Chondrocyte (in vitro differentiated cells): ENCODE data around the gene RSU1. TPM values are rescaled to one million over a fixed set of nuclear protein-coding genes. Genes with fewer than 3 reads are reported as not detected.

Experiments used
- DNase-seq: peaks from one replicate; pipeline ENCODE4 v3.0.0; 2021; ENCODE audit warnings: mixed read lengths, low spot score
- H3K27ac Mint-ChIP-seq: one replicate; pipeline ENCODE4 v1.8.0; 2021; ENCODE audit warnings: mild to moderate bottlenecking, moderate library complexity, mixed read lengths; ENCODE audit not compliant: unreplicated experiment
- H3K27me3 Mint-ChIP-seq: 2 replicates; pipeline ENCODE4 v1.8.0; 2021; ENCODE audit warnings: low read depth, mixed read lengths
- H3K36me3 Mint-ChIP-seq: 2 replicates; pipeline ENCODE4 v1.8.0; 2021; ENCODE audit warnings: low read depth, mixed read lengths
- H3K4me1 Mint-ChIP-seq: 2 replicates; pipeline ENCODE4 v1.8.0; 2021; ENCODE audit warnings: low read depth, mild to moderate bottlenecking, mixed read lengths
- H3K4me3 Mint-ChIP-seq: one replicate; pipeline ENCODE4 v1.8.0; 2021; ENCODE audit warnings: mild to moderate bottlenecking, moderate library complexity, mixed read lengths; ENCODE audit not compliant: unreplicated experiment
- H3K9me3 Mint-ChIP-seq: 2 replicates; pipeline ENCODE4 v1.8.0; 2021; ENCODE audit warnings: low read depth, mixed read lengths
- total RNA-seq: library from RNA; stranded (reverse); gene quantifications from 3 replicates; pipeline ENCODE4 v1.2.1, GENCODE V29; 2021
- TF ChIP-seq, protein P1 (sequence below): fragments of 200-600 bp; sonication (generic); IDR thresholded peaks from 2 replicates; pipeline ENCODE4 v1.5.0; 2021; ENCODE audit warnings: antibody characterized with exemption, mild to moderate bottlenecking, moderate library complexity

RSU1 gene
- total RNA-seq, 1 donor from 2014 or later: 165 TPM

DNA sequence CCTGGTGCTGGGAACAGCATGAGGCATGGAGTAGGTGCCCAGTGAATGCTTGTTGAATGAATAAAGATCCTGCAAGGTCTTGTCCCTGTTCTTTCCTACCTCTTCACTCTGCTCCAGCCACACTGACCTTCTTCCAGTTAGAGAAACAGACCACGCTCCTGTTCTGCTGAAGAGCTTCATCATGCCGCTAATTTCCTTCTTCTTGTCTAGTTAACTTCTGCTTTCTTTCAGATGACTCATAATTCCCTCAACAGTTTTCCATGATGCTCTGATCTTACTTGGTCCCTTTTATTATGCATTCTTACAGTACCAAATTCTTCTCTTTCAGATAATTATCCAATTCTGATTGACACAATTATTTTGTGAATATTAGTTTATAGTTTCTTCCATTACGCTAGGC is 236.0 kb downstream of the RSU1 start:
- no peak overlapping the region for H3K27ac Mint-ChIP-seq
- H3K27me3 Mint-ChIP-seq: peaks cover 25% of the 10 kb centered on the region
- H3K9me3 Mint-ChIP-seq: peaks cover 6% of the 10 kb centered on the region
- H3K4me3 Mint-ChIP-seq: no peak overlapping the region
- DNase-seq: no peak
- TF ChIP-seq, protein P1, sequence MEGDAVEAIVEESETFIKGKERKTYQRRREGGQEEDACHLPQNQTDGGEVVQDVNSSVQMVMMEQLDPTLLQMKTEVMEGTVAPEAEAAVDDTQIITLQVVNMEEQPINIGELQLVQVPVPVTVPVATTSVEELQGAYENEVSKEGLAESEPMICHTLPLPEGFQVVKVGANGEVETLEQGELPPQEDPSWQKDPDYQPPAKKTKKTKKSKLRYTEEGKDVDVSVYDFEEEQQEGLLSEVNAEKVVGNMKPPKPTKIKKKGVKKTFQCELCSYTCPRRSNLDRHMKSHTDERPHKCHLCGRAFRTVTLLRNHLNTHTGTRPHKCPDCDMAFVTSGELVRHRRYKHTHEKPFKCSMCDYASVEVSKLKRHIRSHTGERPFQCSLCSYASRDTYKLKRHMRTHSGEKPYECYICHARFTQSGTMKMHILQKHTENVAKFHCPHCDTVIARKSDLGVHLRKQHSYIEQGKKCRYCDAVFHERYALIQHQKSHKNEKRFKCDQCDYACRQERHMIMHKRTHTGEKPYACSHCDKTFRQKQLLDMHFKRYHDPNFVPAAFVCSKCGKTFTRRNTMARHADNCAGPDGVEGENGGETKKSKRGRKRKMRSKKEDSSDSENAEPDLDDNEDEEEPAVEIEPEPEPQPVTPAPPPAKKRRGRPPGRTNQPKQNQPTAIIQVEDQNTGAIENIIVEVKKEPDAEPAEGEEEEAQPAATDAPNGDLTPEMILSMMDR: no peak
- no peaks in the 10 kb centered on the region for H3K4me1 Mint-ChIP-seq
- H3K36me3 Mint-ChIP-seq: no peaks in the 10 kb centered on the region

- H3K4me3 Mint-ChIP-seq: no peak overlapping the region
- no peak overlapping the region for H3K27ac Mint-ChIP-seq
- peaks cover 1% of the 10 kb centered on the region for H3K36me3 Mint-ChIP-seq
- DNase-seq: no peak
- H3K27me3 Mint-ChIP-seq: peaks cover 25% of the 10 kb centered on the region
- H3K4me1 Mint-ChIP-seq: peaks cover 4% of the 10 kb centered on the region
- no peaks in the 10 kb centered on the region for H3K9me3 Mint-ChIP-seq
- TF ChIP-seq, protein P1: no peak
Measured at GRCh38 chr10:16570731-16571130, 246.5 kb downstream of the RSU1 start.

GRCh38 chr10:16566202-16566805 is 250.9 kb downstream of the RSU1 start:
- Mint-ChIP-seq H3K27ac (no peak overlapping the region), H3K27me3 (peaks cover 17% of the 10 kb centered on the region), H3K4me1 (peaks cover 4% of the 10 kb centered on the region), H3K36me3 (no peaks in the 10 kb centered on the region), H3K4me3 (peak overlapping the region; percentile 18), H3K9me3 (no peaks in the 10 kb centered on the region)
- no peak for DNase-seq
- TF ChIP-seq, protein P1: no peak

- Mint-ChIP-seq H3K27ac (no peak overlapping the region), H3K36me3 (no peaks in the 10 kb centered on the region), H3K9me3 (no peaks in the 10 kb centered on the region), H3K4me1 (peaks cover 4% of the 10 kb centered on the region), H3K27me3 (peaks cover 15% of the 10 kb centered on the region), H3K4me3 (no peak overlapping the region)
- TF ChIP-seq, protein P1: no peak
- DNase-seq: no peak
Measured at GRCh38 chr10:16565604-16566003, 251.6 kb downstream of the RSU1 start.

- H3K4me3 Mint-ChIP-seq: no peak overlapping the region
- no peak for DNase-seq
- H3K36me3 Mint-ChIP-seq: peaks cover 2% of the 10 kb centered on the region
- peaks cover 4% of the 10 kb centered on the region for H3K4me1 Mint-ChIP-seq
- H3K27ac Mint-ChIP-seq: no peak overlapping the region
- peaks cover 23% of the 10 kb centered on the region for H3K27me3 Mint-ChIP-seq
- peaks cover 12% of the 10 kb centered on the region for H3K9me3 Mint-ChIP-seq
- TF ChIP-seq, protein P1: no peak
Measured at GRCh38 chr10:16562891-16563290, 254.3 kb downstream of the RSU1 start.
